Keratinocyte (primary cell): ENCODE results near the gene ATP6V0E2. TPM values are rescaled to one million over a fixed set of nuclear protein-coding genes. Genes with fewer than 3 reads are reported as not detected.

Source experiments
- DNase-seq: peaks from one replicate; pipeline ENCODE4 v3.0.0-alpha.2; 2011; ENCODE audit warnings: low read depth, missing footprints, low spot score
- FAIRE-seq: peaks from 2 replicates; lab custom pipeline; 2011; peaks lifted over from hg19 to GRCh38; lab: Jason Lieb, UNC
- H2AFZ ChIP-seq: 2 replicates; pipeline ENCODE4 v1.6.0; 2012; ENCODE audit warnings: low read length, control low read depth, inconsistent platforms; ENCODE audit not compliant: control insufficient read depth
- H3K27ac ChIP-seq: 2 replicates; pipeline ENCODE4 v1.5.1; 2011; ENCODE audit warnings: low read length; ENCODE audit not compliant: control insufficient read depth, insufficient read depth
- H3K27me3 ChIP-seq: 3 replicates; pipeline ENCODE4 v1.6.0; 2011; ENCODE audit warnings: low read length; ENCODE audit not compliant: control insufficient read depth, insufficient read depth; ENCODE audit errors: extremely low read depth
- H3K36me3 ChIP-seq, 2 experiments: 2 replicates in 1 of 2; 3 replicates in 1 of 2; pipeline ENCODE4 v1.5.1; 2011; ENCODE audit warnings: low read length in 2 of 2, mild to moderate bottlenecking in 1 of 2; ENCODE audit not compliant: control insufficient read depth in 2 of 2, insufficient read depth in 2 of 2; ENCODE audit errors: extremely low read depth in 1 of 2
- H3K4me1 ChIP-seq: 3 replicates; pipeline ENCODE4 v1.5.1; 2011; ENCODE audit warnings: low read length; ENCODE audit not compliant: control insufficient read depth, insufficient read depth; ENCODE audit errors: extremely low read depth
- H3K4me2 ChIP-seq: 3 replicates; pipeline ENCODE4 v1.6.0; 2011; ENCODE audit warnings: low read depth, low read length; ENCODE audit not compliant: control insufficient read depth, insufficient read depth; ENCODE audit errors: extremely low read depth
- H3K4me3 ChIP-seq, 3 experiments: fragments of 200-600 bp in 1 of 3; sonication (generic) in 1 of 3; 2 replicates in 2 of 3; 3 replicates in 1 of 3; pipeline ENCODE4 v1.5.1; 2011 to 2016; ENCODE audit warnings: low read length in 3 of 3, mild to moderate bottlenecking in 3 of 3, control low read depth in 2 of 3, inconsistent platforms in 1 of 3, low read depth in 1 of 3, mixed read lengths in 1 of 3, mixed run types in 1 of 3, moderate library complexity in 1 of 3; ENCODE audit not compliant: control insufficient read depth in 2 of 3, insufficient read depth in 2 of 3; ENCODE audit errors: extremely low read depth in 1 of 3
- H3K79me2 ChIP-seq: 2 replicates; pipeline ENCODE4 v1.6.0; 2012; ENCODE audit warnings: low read length; ENCODE audit not compliant: control insufficient read depth, insufficient read depth
- H3K9ac ChIP-seq: 3 replicates; pipeline ENCODE4 v1.6.0; 2011; ENCODE audit warnings: low read length; ENCODE audit not compliant: control insufficient read depth, insufficient read depth; ENCODE audit errors: extremely low read depth
- H3K9me1 ChIP-seq: 3 replicates; pipeline ENCODE4 v1.6.0; 2011; ENCODE audit warnings: low read length; ENCODE audit not compliant: control insufficient read depth, insufficient read depth; ENCODE audit errors: extremely low read depth
- H3K9me3 ChIP-seq: 2 replicates; pipeline ENCODE4 v1.5.1; 2012; ENCODE audit warnings: low read depth, low read length; ENCODE audit not compliant: control insufficient read depth
- H4K20me1 ChIP-seq: 3 replicates; pipeline ENCODE4 v1.6.0; 2011; ENCODE audit warnings: low read length; ENCODE audit not compliant: control insufficient read depth, insufficient read depth; ENCODE audit errors: extremely low read depth
- EZH2 ChIP-seq: IDR thresholded peaks from one replicate; pipeline ENCODE4 v1.6.1; 2012; ENCODE audit warnings: inconsistent platforms, mild to moderate bottlenecking, low read length, moderate library complexity
- dilution Hi-C: fragments of 300-500 bp; cut with MboI; formaldehyde crosslinking; loops from one replicate; pipeline ENCODE4 v1.7.0; 2020; ENCODE audit warnings: low sequenced_read_pairs; ENCODE audit not compliant: extremely low pct_ligation_motif_present
- polyA plus RNA-seq, 5 experiments: library from polyadenylated mRNA; depleted of rRNA in 3 of 5; stranded (reverse) in 3 of 5; stranded (forward) in 1 of 5; unstranded in 1 of 5; fragments of >200 nt; gene quantifications; 1 replicate in 1 of 5; 2 replicates in 3 of 5; 3 replicates in 1 of 5; pipeline versions ENCODE4 v1.2.1 to v1.2.3, GENCODE V29; 2011 to 2012; ENCODE audit warnings: missing spikeins in 2 of 5, low read depth in 1 of 5, low replicate concordance in 1 of 5
- TF ChIP-seq, protein P1 (sequence below), 3 experiments: IDR thresholded peaks in 1 of 3; conservative IDR thresholded peaks in 1 of 3; optimal IDR thresholded peaks in 1 of 3; 2 replicates in 2 of 3; 3 replicates in 1 of 3; pipeline versions ENCODE3 to v1.5.1; 2011; ENCODE audit warnings: low read length in 3 of 3, mild to moderate bottlenecking in 3 of 3, moderate library complexity in 2 of 3, control low read depth in 1 of 3, inconsistent platforms in 1 of 3; ENCODE audit not compliant: insufficient read depth in 2 of 3; ENCODE audit errors: extremely low read depth in 1 of 3

Gene ATP6V0E2
- polyA plus RNA-seq, 1 donor (not counting 4 experiments of a cell fraction or from before 2014, with no cell fraction given): 5.0 TPM

GRCh38 chr7:149873970-149874643 is 338 bp downstream of the ATP6V0E2 start:
- Histone ChIP-seq H3K4me3 (peak overlapping the region; percentile 61 to 80 (median 71)), H3K4me1 (peaks cover 13% of the 10 kb centered on the region), H3K4me2 (peak overlapping the region; percentile 91), H3K9ac (peak overlapping the region; percentile 13), H3K9me1 (no peaks in the 10 kb centered on the region), H4K20me1 (no peaks in the 10 kb centered on the region), H3K36me3 (no peaks in the 10 kb centered on the region), H3K27me3 (no peaks in the 10 kb centered on the region), H2AFZ (peak overlapping the region; percentile 93), H3K27ac (no peak overlapping the region), H3K9me3 (no peaks in the 10 kb centered on the region), H3K79me2 (no peaks in the 10 kb centered on the region)
- TF ChIP-seq, protein P1, sequence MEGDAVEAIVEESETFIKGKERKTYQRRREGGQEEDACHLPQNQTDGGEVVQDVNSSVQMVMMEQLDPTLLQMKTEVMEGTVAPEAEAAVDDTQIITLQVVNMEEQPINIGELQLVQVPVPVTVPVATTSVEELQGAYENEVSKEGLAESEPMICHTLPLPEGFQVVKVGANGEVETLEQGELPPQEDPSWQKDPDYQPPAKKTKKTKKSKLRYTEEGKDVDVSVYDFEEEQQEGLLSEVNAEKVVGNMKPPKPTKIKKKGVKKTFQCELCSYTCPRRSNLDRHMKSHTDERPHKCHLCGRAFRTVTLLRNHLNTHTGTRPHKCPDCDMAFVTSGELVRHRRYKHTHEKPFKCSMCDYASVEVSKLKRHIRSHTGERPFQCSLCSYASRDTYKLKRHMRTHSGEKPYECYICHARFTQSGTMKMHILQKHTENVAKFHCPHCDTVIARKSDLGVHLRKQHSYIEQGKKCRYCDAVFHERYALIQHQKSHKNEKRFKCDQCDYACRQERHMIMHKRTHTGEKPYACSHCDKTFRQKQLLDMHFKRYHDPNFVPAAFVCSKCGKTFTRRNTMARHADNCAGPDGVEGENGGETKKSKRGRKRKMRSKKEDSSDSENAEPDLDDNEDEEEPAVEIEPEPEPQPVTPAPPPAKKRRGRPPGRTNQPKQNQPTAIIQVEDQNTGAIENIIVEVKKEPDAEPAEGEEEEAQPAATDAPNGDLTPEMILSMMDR (optimal IDR thresholded peaks at IDR 0.05 in 1 of 3, IDR thresholded peaks at IDR 0.05 in 1 of 3, conservative IDR thresholded peaks at IDR 0.05 in 1 of 3; ENCODE audit: extremely low read depth in 1 of 3, insufficient read depth in 2 of 3, low read length in 3 of 3): no peak
- no peak for TF ChIP-seq EZH2
- no peak for FAIRE-seq
- DNase-seq: no peak
- dilution Hi-C loops: no loop called here

- H3K9me3 ChIP-seq: no peaks in the 10 kb centered on the region
- H3K4me1 ChIP-seq: peaks cover 13% of the 10 kb centered on the region
- dilution Hi-C loops: no loop called here
- H3K27ac ChIP-seq: no peak overlapping the region
- TF ChIP-seq, protein P1 (optimal IDR thresholded peaks at IDR 0.05 in 1 of 3, IDR thresholded peaks at IDR 0.05 in 1 of 3, conservative IDR thresholded peaks at IDR 0.05 in 1 of 3; ENCODE audit: extremely low read depth in 1 of 3, insufficient read depth in 2 of 3, low read length in 3 of 3): no peak
- no peak for TF ChIP-seq EZH2
- H3K79me2 ChIP-seq: no peaks in the 10 kb centered on the region
- no peaks in the 10 kb centered on the region for H4K20me1 ChIP-seq
- H3K27me3 ChIP-seq: no peaks in the 10 kb centered on the region
- H3K36me3 ChIP-seq: no peaks in the 10 kb centered on the region
- DNase-seq: no peak
- H3K9me1 ChIP-seq: no peaks in the 10 kb centered on the region
- FAIRE-seq: no peak
- no peak overlapping the region for H2AFZ ChIP-seq
- H3K4me2 ChIP-seq: peak overlapping the region; percentile 91
- H3K9ac ChIP-seq: no peak overlapping the region
- H3K4me3 ChIP-seq: peak overlapping the region in 1 of 3 experiments; percentile 71
Measured at GRCh38 chr7:149874644-149875028, 867 bp downstream of the ATP6V0E2 start.
